H1 (cell line): ENCODE measurements around the gene CTIF. TPM values are rescaled to one million over a fixed set of nuclear protein-coding genes. Genes with fewer than 3 reads are reported as not detected.

Experiments used
- CTCF ChIA-PET: fragments of 300-600 bp; sonication (Branson Sonifier 250); formaldehyde crosslinking; loops from one replicate; lab custom pipeline; 2021; ENCODE audit not compliant: partially characterized antibody; lab: Charles Lee
- POLR2A ChIA-PET: fragments of 300-600 bp; sonication (Branson Sonifier 250); formaldehyde crosslinking; loops from one replicate; lab custom pipeline; 2021; ENCODE audit warnings: inconsistent platforms; ENCODE audit not compliant: partially characterized antibody; lab: Charles Lee
- DNase-seq, 2 experiments: peaks; one replicate each; pipeline versions ENCODE4 v3.0.0 to v3.0.0-alpha.2; 2010 to 2022; ENCODE audit warnings: low spot score in 2 of 2, low read depth in 1 of 2, mixed read lengths in 1 of 2
- FAIRE-seq: peaks from 2 replicates; lab custom pipeline; 2011; peaks lifted over from hg19 to GRCh38; lab: Jason Lieb, UNC
- H2AFZ ChIP-seq: 2 replicates; pipeline ENCODE4 v1.8.1; 2012; ENCODE audit warnings: low read length, inconsistent platforms
- H2AK5ac ChIP-seq: 2 replicates; pipeline ENCODE4 v1.6.1; 2013; ENCODE audit warnings: low read depth, low read length
- H2BK120ac ChIP-seq: replicated peaks from 2 replicates; pipeline ENCODE3; 2013; ENCODE audit warnings: low read depth, low read length, inconsistent platforms
- H2BK12ac ChIP-seq: 2 replicates; pipeline ENCODE4 v1.6.1; 2013; ENCODE audit warnings: low read depth, low read length
- H2BK15ac ChIP-seq: 2 replicates; pipeline ENCODE4 v1.6.1; 2013; ENCODE audit warnings: low read length
- H2BK20ac ChIP-seq: 2 replicates; pipeline ENCODE4 v1.6.1; 2013; ENCODE audit warnings: low read length
- H2BK5ac ChIP-seq: 2 replicates; pipeline ENCODE4 v1.6.1; 2013; ENCODE audit warnings: low read depth, low read length
- H3K14ac ChIP-seq: 2 replicates; pipeline ENCODE4 v1.6.1; 2013; ENCODE audit warnings: inconsistent platforms; ENCODE audit not compliant: insufficient read length
- H3K18ac ChIP-seq: 2 replicates; pipeline ENCODE4 v1.6.1; 2013; ENCODE audit warnings: low read length; ENCODE audit errors: extremely low read depth
- H3K23ac ChIP-seq: 2 replicates; pipeline ENCODE4 v1.6.1; 2013; ENCODE audit warnings: inconsistent platforms; ENCODE audit not compliant: insufficient read length
- H3K23me2 ChIP-seq: 2 replicates; pipeline ENCODE4 v1.6.1; 2013; ENCODE audit warnings: low read depth, low read length
- H3K27ac ChIP-seq: 2 replicates; pipeline ENCODE4 v1.6.1; 2011; ENCODE audit warnings: low read depth, low read length, inconsistent platforms
- H3K27me3 ChIP-seq, 4 experiments: replicated peaks in 1 of 4; 1 replicate in 1 of 4; 2 replicates in 3 of 4; pipeline versions ENCODE4 v1.6.1 to v1.8.1; 2011 to 2013; ENCODE audit warnings: low read length in 3 of 4, mild to moderate bottlenecking in 3 of 4, inconsistent platforms in 2 of 4, mixed read lengths in 2 of 4, moderate library complexity in 1 of 4; ENCODE audit not compliant: control insufficient read depth in 3 of 4, insufficient read depth in 3 of 4; ENCODE audit errors: extremely low read depth in 1 of 4
- H3K36me3 ChIP-seq, 4 experiments: 2 replicates each; pipeline versions ENCODE4 v1.6.1 to v1.8.1; 2011 to 2013; ENCODE audit warnings: mild to moderate bottlenecking in 4 of 4, low read length in 3 of 4, moderate library complexity in 2 of 4, control low read depth in 1 of 4, inconsistent platforms in 1 of 4; ENCODE audit not compliant: insufficient read depth in 4 of 4, control insufficient read depth in 2 of 4
- H3K4ac ChIP-seq: replicated peaks from 2 replicates; pipeline ENCODE3; 2013; ENCODE audit warnings: low read length, low read depth, mixed read lengths, inconsistent platforms; ENCODE audit not compliant: insufficient read length
- H3K4me1 ChIP-seq, 4 experiments: replicated peaks in 1 of 4; 1 replicate in 1 of 4; 2 replicates in 3 of 4; pipeline versions ENCODE4 v1.6.1 to v1.8.1; 2011 to 2013; ENCODE audit warnings: low read length in 3 of 4, inconsistent platforms in 2 of 4, mixed read lengths in 1 of 4; ENCODE audit not compliant: insufficient read depth in 4 of 4, control insufficient read depth in 3 of 4
- H3K4me2 ChIP-seq, 2 experiments: 2 replicates each; pipeline versions ENCODE4 v1.6.1 to v1.8.1; 2011 to 2013; ENCODE audit warnings: low read depth in 2 of 2, low read length in 2 of 2, control low read depth in 1 of 2, inconsistent platforms in 1 of 2, mild to moderate bottlenecking in 1 of 2; ENCODE audit not compliant: insufficient read depth in 1 of 2
- H3K4me3 ChIP-seq, 4 experiments: fragments of 200-600, 300-600 bp in 1 of 4; sonication (generic), shearing (Covaris generic), sonication (Bioruptor Twin) in 1 of 4; 2 replicates each; pipeline versions ENCODE4 v1.5.1 to v1.8.1; 2011 to 2016; ENCODE audit warnings: low read length in 4 of 4, low read depth in 3 of 4, control low read depth in 2 of 4, inconsistent platforms in 2 of 4, mild to moderate bottlenecking in 2 of 4, mixed read lengths in 1 of 4, moderate library complexity in 1 of 4; ENCODE audit not compliant: insufficient read depth in 2 of 4; ENCODE audit errors: extremely low read depth in 1 of 4
- H3K56ac ChIP-seq: replicated peaks from 2 replicates; pipeline ENCODE3; 2013; ENCODE audit warnings: low read depth, mild to moderate bottlenecking, mixed read lengths, low read length, inconsistent platforms; ENCODE audit not compliant: insufficient read length
- H3K79me1 ChIP-seq: 2 replicates; pipeline ENCODE4 v1.6.1; 2013; ENCODE audit warnings: low read depth, low read length, control low read depth
- H3K79me2 ChIP-seq, 2 experiments: 2 replicates each; pipeline versions ENCODE4 v1.6.1 to v1.8.1; 2012 to 2013; ENCODE audit warnings: low read length in 2 of 2, mild to moderate bottlenecking in 2 of 2, inconsistent platforms in 1 of 2; ENCODE audit not compliant: insufficient read depth in 2 of 2, control insufficient read depth in 1 of 2
- H3K9ac ChIP-seq, 4 experiments: replicated peaks in 1 of 4; 1 replicate in 1 of 4; 2 replicates in 3 of 4; pipeline versions ENCODE4 v1.6.1 to v1.8.1; 2011 to 2013; ENCODE audit warnings: low read depth in 3 of 4, low read length in 3 of 4, control low read depth in 2 of 4, mild to moderate bottlenecking in 2 of 4, moderate library complexity in 2 of 4, inconsistent platforms in 1 of 4; ENCODE audit errors: extremely low read depth in 1 of 4
- H3K9me3 ChIP-seq, 2 experiments: 2 replicates each; pipeline versions ENCODE4 v1.6.1 to v1.8.1; 2012 to 2013; ENCODE audit warnings: mild to moderate bottlenecking in 2 of 2, moderate library complexity in 2 of 2, control low read depth in 1 of 2, inconsistent platforms in 1 of 2, low read depth in 1 of 2, low read length in 1 of 2, mixed read lengths in 1 of 2; ENCODE audit not compliant: insufficient read depth in 2 of 2
- H4K20me1 ChIP-seq, 2 experiments: replicated peaks in 1 of 2; 2 replicates each; pipeline versions ENCODE3 to v1.8.1; 2011 to 2013; ENCODE audit warnings: inconsistent platforms in 2 of 2, low read length in 2 of 2, mild to moderate bottlenecking in 1 of 2; ENCODE audit not compliant: insufficient read depth in 2 of 2, control insufficient read depth in 1 of 2
- H4K5ac ChIP-seq: 2 replicates; pipeline ENCODE4 v1.6.1; 2013; ENCODE audit warnings: low read length, low read depth, mixed read lengths, inconsistent platforms; ENCODE audit not compliant: insufficient read length
- H4K8ac ChIP-seq: 2 replicates; pipeline ENCODE4 v1.8.0; 2013; ENCODE audit warnings: mild to moderate bottlenecking, moderate library complexity, low read length, inconsistent platforms; ENCODE audit not compliant: insufficient read depth; ENCODE audit errors: extremely low read depth
- H4K91ac ChIP-seq: replicated peaks from 2 replicates; pipeline ENCODE3; 2013; ENCODE audit warnings: low read length, mixed read lengths, inconsistent platforms; ENCODE audit not compliant: insufficient read length
- CEBPB ChIP-seq: IDR thresholded peaks from 2 replicates; pipeline ENCODE4 v1.6.1; 2012; ENCODE audit warnings: low read depth, low read length
- E2F6 ChIP-seq: IDR thresholded peaks from 2 replicates; pipeline ENCODE4 v1.6.1; 2012; ENCODE audit warnings: inconsistent platforms
- FOSL1 ChIP-seq: IDR thresholded peaks from 2 replicates; pipeline ENCODE4 v1.6.1; 2011; ENCODE audit warnings: mild to moderate bottlenecking, low read depth, low read length, moderate library complexity; ENCODE audit not compliant: insufficient read depth
- MAX ChIP-seq: IDR thresholded peaks from 2 replicates; pipeline ENCODE4 v1.6.1; 2012; ENCODE audit warnings: inconsistent platforms
- RNF2 ChIP-seq: fragments of 200-900, 300-1000 bp; sonication (generic); IDR thresholded peaks from 2 replicates; pipeline ENCODE4 v1.7.1; 2016; ENCODE audit warnings: borderline replicate concordance, low read depth, mild to moderate bottlenecking, antibody characterized with exemption, low read length; ENCODE audit not compliant: poor library complexity, severe bottlenecking; ENCODE audit errors: missing control alignments
- TBP ChIP-seq: IDR thresholded peaks from 2 replicates; pipeline ENCODE4 v1.6.1; 2011; ENCODE audit warnings: low read depth, low read length, improper control_type of control experiment
- USF2 ChIP-seq: IDR thresholded peaks from 2 replicates; pipeline ENCODE4 v1.6.1; 2011; ENCODE audit warnings: low read length, improper control_type of control experiment
- WGBS, 2 experiments: shearing (Covaris generic) in 1 of 2; methylation state at CpG; one replicate each; pipeline versions ENCODE4 v1.1.6 to v1.1.7; 2013 to 2015; ENCODE audit warnings: low lambda C conversion rate in 2 of 2, mixed read lengths in 2 of 2, inconsistent platforms in 1 of 2, low coverage in 1 of 2, missing lambda C conversion rate in 1 of 2; ENCODE audit not compliant: insufficient replicate concordance in 2 of 2, insufficient coverage in 1 of 2, insufficient read length in 1 of 2; ENCODE audit errors: extremely low coverage in 1 of 2, missing lambda C conversion rate in 1 of 2; 5-methylcytosine and 5-hydroxymethylcytosine counted together
- polyA plus RNA-seq, 7 experiments: library from polyadenylated mRNA; depleted of rRNA in 3 of 7; stranded (reverse) in 5 of 7; unstranded in 2 of 7; fragments of >200 nt in 5 of 7; fragments of 200-250 nt in 2 of 7; gene quantifications; 1 replicate in 5 of 7; 2 replicates in 1 of 7; 4 replicates in 1 of 7; pipeline versions ENCODE4 v1.2.1 to v1.2.3, GENCODE V29; 2011 to 2013; ENCODE audit warnings: missing spikeins in 2 of 7, mixed read lengths in 2 of 7
- total RNA-seq: library from RNA; stranded (reverse); fragmentation: NEBNext Ultra II Directional; extraction: Animal tissue kit (Norgen Biotek cat#: 25700); gene quantifications from 2 replicates; pipeline ENCODE4 v1.2.1, GENCODE V29; 2021

The CTIF gene
- total and polyA plus RNA-seq, 2 of the 8 experiments (the other 6 are each of a cell fraction or from before 2014, with no cell fraction given), result 9.0 to 17.8 TPM

- H3K36me3 ChIP-seq, result peaks cover 0 to 8% (median 3%) of the 10 kb centered on the region in 4 experiments; a peak in 4 of 8 replicates
- no peak overlapping the region for H4K91ac ChIP-seq
- no peak overlapping the region; the same call in 1 of the 2 replicates for H4K8ac ChIP-seq
- H3K27me3 ChIP-seq, result no peaks in the 10 kb centered on the region
- H3K23me2 ChIP-seq, result no peaks in the 10 kb centered on the region
- no peak overlapping the region for H2BK15ac ChIP-seq
- peaks cover 5 to 7% of the 10 kb centered on the region in 2 experiments; a peak in 2 of 4 replicates for H3K9me3 ChIP-seq
- TF ChIP-seq FOSL1 (no peak), MAX (peak; percentile 39; the same call in 1 of the 2 replicates), USF2 (peak; percentile 46; the same call in 1 of the 2 replicates), E2F6 (peak; percentile 83), CEBPB (no peak), TBP (no peak), RNF2 (no peak)
- FAIRE-seq (no peak), DNase-seq (no peak)
- H2BK5ac ChIP-seq, result no peak overlapping the region
- peaks cover 0 to 3% (median under 1%) of the 10 kb centered on the region in 4 experiments; a peak in 2 of 7 replicates for H3K4me1 ChIP-seq
- H3K79me1 ChIP-seq, result no peaks in the 10 kb centered on the region
- H3K4ac ChIP-seq, result no peak overlapping the region
- no peak overlapping the region for H2BK12ac ChIP-seq
- H4K20me1 ChIP-seq, result no peaks in the 10 kb centered on the region
- ChIA-PET POLR2A (no interaction called here), CTCF (interaction anchor here (0.6 to 4.3 kb wide), 35 partner anchors 9 to 814 kb away, joined by 3 to 27 read pairs (median 4); no protein-coding TSS in a partner anchor)
- no peak overlapping the region for H3K23ac ChIP-seq
- H3K4me2 ChIP-seq, result no peak overlapping the region
- no peak overlapping the region for H2AK5ac ChIP-seq
- H3K79me2 ChIP-seq, result no peaks in the 10 kb centered on the region
- H2BK20ac ChIP-seq, result no peak overlapping the region
- H4K5ac ChIP-seq, result no peak overlapping the region
- H3K27ac ChIP-seq, result no peak overlapping the region
- H2AFZ ChIP-seq, result no peak overlapping the region
- no peak overlapping the region for H3K14ac ChIP-seq
- 89% methylated on average over 9 of the region's 9 CpGs; no CpG with 5 or more reads in 1 of the 2 experiments for WGBS, 2 experiments
- H3K4me3 ChIP-seq, result no peak overlapping the region
- H3K9ac ChIP-seq, result no peak overlapping the region
- no peak overlapping the region for H2BK120ac ChIP-seq
- H3K56ac ChIP-seq, result no peak overlapping the region
- H3K18ac ChIP-seq, result no peak overlapping the region
Measured at GRCh38 chr18:48673853-48674721, 135.3 kb downstream of the CTIF start.
